Osteoblast (primary cell): ENCODE results near the gene CDA. TPM values are rescaled to one million over a fixed set of nuclear protein-coding genes. Genes with fewer than 3 reads are reported as not detected.

Source experiments
- DNase-seq: peaks from one replicate; pipeline ENCODE4 v3.0.0; 2011; ENCODE audit warnings: low spot score, mixed read lengths; ENCODE audit not compliant: insufficient read length; ENCODE audit errors: missing footprints
- H2AFZ ChIP-seq: 2 replicates; pipeline ENCODE4 v1.6.0; 2011; ENCODE audit warnings: mild to moderate bottlenecking, low read length
- H3K27ac ChIP-seq: 2 replicates; pipeline ENCODE4 v1.5.1; 2011; ENCODE audit warnings: mild to moderate bottlenecking, low read depth, low read length, moderate library complexity
- H3K27me3 ChIP-seq: 2 replicates; pipeline ENCODE4 v1.6.0; 2012; ENCODE audit warnings: mild to moderate bottlenecking, control low read depth, inconsistent platforms, low read length, moderate library complexity; ENCODE audit not compliant: insufficient read depth
- H3K36me3 ChIP-seq: 2 replicates; pipeline ENCODE4 v1.5.1; 2011; ENCODE audit warnings: mild to moderate bottlenecking, low read length, control low read depth, moderate library complexity; ENCODE audit not compliant: insufficient read depth
- H3K4me1 ChIP-seq: 2 replicates; pipeline ENCODE4 v1.5.1; 2011; ENCODE audit warnings: mild to moderate bottlenecking, low read length, control low read depth, moderate library complexity; ENCODE audit not compliant: insufficient read depth
- H3K4me2 ChIP-seq: 2 replicates; pipeline ENCODE4 v1.6.0; 2011; ENCODE audit warnings: mild to moderate bottlenecking, low read length; ENCODE audit not compliant: insufficient read depth
- H3K4me3 ChIP-seq: fragments of 200-600 bp; sonication (generic); 3 replicates; pipeline ENCODE4 v1.5.1; 2012; ENCODE audit warnings: mild to moderate bottlenecking, low read length, inconsistent platforms; ENCODE audit not compliant: insufficient read depth
- H3K79me2 ChIP-seq: 2 replicates; pipeline ENCODE4 v1.6.0; 2012; ENCODE audit warnings: mild to moderate bottlenecking, low read length, control low read depth, inconsistent platforms; ENCODE audit not compliant: insufficient read depth
- H3K9me3 ChIP-seq: 2 replicates; pipeline ENCODE4 v1.5.1; 2011; ENCODE audit warnings: low read depth, low read length, control low read depth
- H4K20me1 ChIP-seq: 2 replicates; pipeline ENCODE4 v1.6.0; 2012; ENCODE audit warnings: mild to moderate bottlenecking, low read length, control low read depth; ENCODE audit not compliant: insufficient read depth
- total RNA-seq: library from RNA; depleted of rRNA; stranded (reverse); fragments of >200 nt; gene quantifications from 2 replicates; pipeline ENCODE4 v1.2.3, GENCODE V29; 2012
- TF ChIP-seq, protein P1 (sequence below): IDR thresholded peaks from 2 replicates; pipeline ENCODE4 v1.5.1; 2011; ENCODE audit warnings: mild to moderate bottlenecking, low read depth, low read length, moderate library complexity; ENCODE audit errors: extremely low read depth

Gene CDA
- total RNA-seq, 1 donor = 1.1 TPM

DNA sequence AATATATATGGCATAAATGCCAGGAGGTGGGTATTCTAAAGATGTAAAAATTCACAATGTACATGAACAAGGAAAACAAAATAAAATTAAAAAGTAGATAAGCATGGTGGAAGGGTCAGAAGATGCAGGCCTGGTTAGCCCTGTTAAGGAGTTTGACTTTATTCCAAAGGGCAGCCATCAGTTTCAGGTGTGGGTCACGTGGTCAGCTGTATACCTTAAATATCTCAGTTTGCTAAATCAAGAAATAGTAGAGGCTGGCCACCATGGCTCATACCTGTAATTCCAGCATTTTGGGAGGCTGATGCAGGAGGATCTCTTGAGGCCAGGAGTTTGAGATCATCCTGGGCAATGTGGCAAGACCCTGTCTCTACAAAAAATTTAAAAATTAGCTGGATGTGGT lies 35.8 kb downstream of the CDA start:
- no peaks in the 10 kb centered on the region for H3K27me3 ChIP-seq
- no peaks in the 10 kb centered on the region for H3K79me2 ChIP-seq
- no peaks in the 10 kb centered on the region for H3K36me3 ChIP-seq
- no peaks in the 10 kb centered on the region for H4K20me1 ChIP-seq
- no peak overlapping the region for H3K4me2 ChIP-seq
- H2AFZ ChIP-seq = no peak overlapping the region
- no peaks in the 10 kb centered on the region for H3K9me3 ChIP-seq
- H3K27ac ChIP-seq = no peak overlapping the region
- DNase-seq = no peak
- TF ChIP-seq, protein P1, sequence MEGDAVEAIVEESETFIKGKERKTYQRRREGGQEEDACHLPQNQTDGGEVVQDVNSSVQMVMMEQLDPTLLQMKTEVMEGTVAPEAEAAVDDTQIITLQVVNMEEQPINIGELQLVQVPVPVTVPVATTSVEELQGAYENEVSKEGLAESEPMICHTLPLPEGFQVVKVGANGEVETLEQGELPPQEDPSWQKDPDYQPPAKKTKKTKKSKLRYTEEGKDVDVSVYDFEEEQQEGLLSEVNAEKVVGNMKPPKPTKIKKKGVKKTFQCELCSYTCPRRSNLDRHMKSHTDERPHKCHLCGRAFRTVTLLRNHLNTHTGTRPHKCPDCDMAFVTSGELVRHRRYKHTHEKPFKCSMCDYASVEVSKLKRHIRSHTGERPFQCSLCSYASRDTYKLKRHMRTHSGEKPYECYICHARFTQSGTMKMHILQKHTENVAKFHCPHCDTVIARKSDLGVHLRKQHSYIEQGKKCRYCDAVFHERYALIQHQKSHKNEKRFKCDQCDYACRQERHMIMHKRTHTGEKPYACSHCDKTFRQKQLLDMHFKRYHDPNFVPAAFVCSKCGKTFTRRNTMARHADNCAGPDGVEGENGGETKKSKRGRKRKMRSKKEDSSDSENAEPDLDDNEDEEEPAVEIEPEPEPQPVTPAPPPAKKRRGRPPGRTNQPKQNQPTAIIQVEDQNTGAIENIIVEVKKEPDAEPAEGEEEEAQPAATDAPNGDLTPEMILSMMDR = no peak
- H3K4me1 ChIP-seq = no peaks in the 10 kb centered on the region
- no peak overlapping the region for H3K4me3 ChIP-seq

DNA sequence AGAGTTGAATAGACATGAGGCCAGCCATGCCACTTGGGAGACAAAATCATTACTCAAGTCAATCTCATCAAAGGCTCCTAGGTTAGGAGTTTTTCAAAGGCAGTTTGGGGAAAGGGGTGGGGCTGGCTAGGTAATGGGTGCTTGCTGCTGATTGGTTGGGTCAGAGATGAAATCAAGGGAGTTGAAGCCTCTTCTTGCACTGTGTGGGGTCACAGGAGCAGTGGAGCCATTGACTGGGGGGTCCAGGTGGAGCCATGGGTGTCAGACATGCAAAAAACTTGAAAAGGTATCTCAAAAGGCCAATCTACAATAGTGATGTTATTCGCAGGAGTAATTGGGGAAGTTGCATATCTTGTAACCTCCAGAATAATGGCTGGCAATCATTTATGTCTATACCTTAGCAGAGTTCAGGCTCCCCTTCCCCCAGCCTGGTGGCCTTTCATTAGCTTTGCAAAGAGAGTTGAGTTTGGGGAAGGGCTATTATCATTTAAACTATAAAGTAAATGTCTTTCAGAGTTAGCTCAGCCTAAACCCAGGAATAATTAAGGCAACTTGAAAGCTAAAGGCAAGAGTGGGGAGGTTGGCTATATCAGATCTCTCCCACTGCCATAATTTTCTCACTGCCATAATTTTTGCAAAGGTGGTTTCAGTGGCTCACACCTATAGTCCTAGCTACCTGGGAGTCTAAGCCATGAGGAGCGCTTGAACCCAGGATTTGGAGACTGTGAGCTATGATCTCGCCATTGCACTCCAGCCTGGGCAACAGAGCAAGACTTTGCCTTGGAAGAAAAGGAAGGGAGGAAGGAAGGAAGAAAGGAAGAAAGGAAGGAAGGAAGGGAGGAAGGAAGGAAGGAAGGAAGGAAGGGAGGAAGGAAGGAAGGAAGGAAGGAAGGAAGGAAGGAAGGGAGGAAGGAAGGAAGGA lies 36.5 kb downstream of the CDA start:
- no peaks in the 10 kb centered on the region for H3K4me1 ChIP-seq

DNA sequence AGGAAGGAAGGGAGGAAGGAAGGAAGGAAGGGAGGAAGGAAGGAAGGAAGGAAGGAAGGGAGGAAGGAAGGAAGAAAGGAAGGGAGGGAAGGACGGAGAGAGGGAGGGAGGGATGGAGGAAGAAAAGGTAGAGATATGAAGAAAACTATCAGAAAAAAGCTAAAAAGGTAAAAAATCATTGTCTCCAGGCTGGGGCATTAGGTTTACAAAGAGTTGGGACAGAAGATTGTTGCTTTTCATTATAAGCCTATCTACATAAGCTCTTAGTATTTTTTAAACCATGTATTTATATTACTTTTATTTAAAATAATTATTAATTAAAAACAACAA lies 37.2 kb downstream of the CDA start:
- no peaks in the 10 kb centered on the region for H3K9me3 ChIP-seq
- H3K27me3 ChIP-seq = no peaks in the 10 kb centered on the region
- TF ChIP-seq, protein P1 = no peak
- H2AFZ ChIP-seq = no peak overlapping the region
- H3K4me3 ChIP-seq = no peak overlapping the region
- no peak overlapping the region for H3K4me2 ChIP-seq
- no peaks in the 10 kb centered on the region for H4K20me1 ChIP-seq
- DNase-seq = no peak
- H3K4me1 ChIP-seq = no peaks in the 10 kb centered on the region
- H3K79me2 ChIP-seq = no peaks in the 10 kb centered on the region
- H3K27ac ChIP-seq = no peak overlapping the region
- no peaks in the 10 kb centered on the region for H3K36me3 ChIP-seq

More for the DNA sequence above, 36.5 kb downstream of the CDA start:
- Histone ChIP-seq H3K27me3 (no peaks in the 10 kb centered on the region), H3K27ac (no peak overlapping the region), H3K4me2 (no peak overlapping the region), H3K4me3 (no peak overlapping the region), H3K79me2 (no peaks in the 10 kb centered on the region), H2AFZ (no peak overlapping the region), H3K9me3 (no peaks in the 10 kb centered on the region), H3K36me3 (no peaks in the 10 kb centered on the region), H4K20me1 (no peaks in the 10 kb centered on the region)
- TF ChIP-seq, protein P1 = no peak
- no peak for DNase-seq

DNA sequence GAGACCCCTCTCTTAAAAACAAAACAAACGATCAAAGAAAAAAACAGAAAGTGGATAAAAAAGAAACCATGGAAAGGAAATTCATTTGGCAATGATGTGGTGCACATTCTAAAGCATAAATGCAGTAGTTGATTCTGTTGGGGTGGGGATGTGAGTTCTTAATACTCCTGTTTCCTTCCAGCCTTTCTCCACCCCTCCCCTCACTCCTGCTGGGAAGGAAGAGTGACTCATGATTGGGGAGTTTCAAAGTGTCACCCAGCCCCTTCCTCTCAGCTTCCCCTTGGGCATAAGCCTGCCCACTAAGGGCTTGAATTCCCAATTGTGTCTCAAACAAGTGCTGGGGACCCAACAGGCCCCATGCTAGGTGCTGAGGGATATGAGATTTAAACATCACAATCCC lies 37.6 kb downstream of the CDA start:
- H3K27ac ChIP-seq = no peak overlapping the region

More for the DNA sequence above, 37.6 kb downstream of the CDA start:
- H2AFZ ChIP-seq = no peak overlapping the region
- H3K4me2 ChIP-seq = no peak overlapping the region
- H3K4me3 ChIP-seq = no peak overlapping the region
- no peaks in the 10 kb centered on the region for H3K27me3 ChIP-seq
- no peaks in the 10 kb centered on the region for H4K20me1 ChIP-seq
- H3K4me1 ChIP-seq = no peaks in the 10 kb centered on the region
- no peaks in the 10 kb centered on the region for H3K79me2 ChIP-seq
- H3K9me3 ChIP-seq = no peaks in the 10 kb centered on the region
- DNase-seq = peak; percentile 76
- TF ChIP-seq, protein P1 = no peak
- H3K36me3 ChIP-seq = no peaks in the 10 kb centered on the region
